ENCODE measurements around the gene EPHA1.

DNA sequence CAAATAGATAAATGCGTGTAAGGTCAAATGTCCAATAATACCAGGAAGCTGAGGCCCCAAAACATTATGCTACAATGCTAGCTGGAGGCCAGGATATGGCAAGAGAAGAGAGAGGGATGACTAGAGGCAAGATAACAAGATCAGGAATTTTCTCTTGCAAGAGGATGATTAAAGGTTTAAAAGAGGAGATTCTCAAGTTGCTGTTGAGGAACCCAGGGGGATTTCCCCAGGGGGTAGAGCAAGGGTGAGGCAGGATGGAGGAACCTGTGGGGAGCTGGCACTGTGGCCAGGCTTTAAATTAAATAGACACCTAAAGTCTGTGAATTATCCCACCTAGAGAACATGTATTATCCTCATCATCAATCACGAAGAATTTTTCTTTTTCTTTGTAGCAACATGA, 31.2 kb upstream of the EPHA1 start:
- TF ChIP-seq, protein P1, sequence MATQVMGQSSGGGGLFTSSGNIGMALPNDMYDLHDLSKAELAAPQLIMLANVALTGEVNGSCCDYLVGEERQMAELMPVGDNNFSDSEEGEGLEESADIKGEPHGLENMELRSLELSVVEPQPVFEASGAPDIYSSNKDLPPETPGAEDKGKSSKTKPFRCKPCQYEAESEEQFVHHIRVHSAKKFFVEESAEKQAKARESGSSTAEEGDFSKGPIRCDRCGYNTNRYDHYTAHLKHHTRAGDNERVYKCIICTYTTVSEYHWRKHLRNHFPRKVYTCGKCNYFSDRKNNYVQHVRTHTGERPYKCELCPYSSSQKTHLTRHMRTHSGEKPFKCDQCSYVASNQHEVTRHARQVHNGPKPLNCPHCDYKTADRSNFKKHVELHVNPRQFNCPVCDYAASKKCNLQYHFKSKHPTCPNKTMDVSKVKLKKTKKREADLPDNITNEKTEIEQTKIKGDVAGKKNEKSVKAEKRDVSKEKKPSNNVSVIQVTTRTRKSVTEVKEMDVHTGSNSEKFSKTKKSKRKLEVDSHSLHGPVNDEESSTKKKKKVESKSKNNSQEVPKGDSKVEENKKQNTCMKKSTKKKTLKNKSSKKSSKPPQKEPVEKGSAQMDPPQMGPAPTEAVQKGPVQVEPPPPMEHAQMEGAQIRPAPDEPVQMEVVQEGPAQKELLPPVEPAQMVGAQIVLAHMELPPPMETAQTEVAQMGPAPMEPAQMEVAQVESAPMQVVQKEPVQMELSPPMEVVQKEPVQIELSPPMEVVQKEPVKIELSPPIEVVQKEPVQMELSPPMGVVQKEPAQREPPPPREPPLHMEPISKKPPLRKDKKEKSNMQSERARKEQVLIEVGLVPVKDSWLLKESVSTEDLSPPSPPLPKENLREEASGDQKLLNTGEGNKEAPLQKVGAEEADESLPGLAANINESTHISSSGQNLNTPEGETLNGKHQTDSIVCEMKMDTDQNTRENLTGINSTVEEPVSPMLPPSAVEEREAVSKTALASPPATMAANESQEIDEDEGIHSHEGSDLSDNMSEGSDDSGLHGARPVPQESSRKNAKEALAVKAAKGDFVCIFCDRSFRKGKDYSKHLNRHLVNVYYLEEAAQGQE (IDR thresholded peaks at IDR 0.05; ENCODE audit: insufficient read depth in 1 of 2, low read depth in 2 of 2, low read length in 1 of 2) = no peak
- TF ChIP-seq, protein P2, sequence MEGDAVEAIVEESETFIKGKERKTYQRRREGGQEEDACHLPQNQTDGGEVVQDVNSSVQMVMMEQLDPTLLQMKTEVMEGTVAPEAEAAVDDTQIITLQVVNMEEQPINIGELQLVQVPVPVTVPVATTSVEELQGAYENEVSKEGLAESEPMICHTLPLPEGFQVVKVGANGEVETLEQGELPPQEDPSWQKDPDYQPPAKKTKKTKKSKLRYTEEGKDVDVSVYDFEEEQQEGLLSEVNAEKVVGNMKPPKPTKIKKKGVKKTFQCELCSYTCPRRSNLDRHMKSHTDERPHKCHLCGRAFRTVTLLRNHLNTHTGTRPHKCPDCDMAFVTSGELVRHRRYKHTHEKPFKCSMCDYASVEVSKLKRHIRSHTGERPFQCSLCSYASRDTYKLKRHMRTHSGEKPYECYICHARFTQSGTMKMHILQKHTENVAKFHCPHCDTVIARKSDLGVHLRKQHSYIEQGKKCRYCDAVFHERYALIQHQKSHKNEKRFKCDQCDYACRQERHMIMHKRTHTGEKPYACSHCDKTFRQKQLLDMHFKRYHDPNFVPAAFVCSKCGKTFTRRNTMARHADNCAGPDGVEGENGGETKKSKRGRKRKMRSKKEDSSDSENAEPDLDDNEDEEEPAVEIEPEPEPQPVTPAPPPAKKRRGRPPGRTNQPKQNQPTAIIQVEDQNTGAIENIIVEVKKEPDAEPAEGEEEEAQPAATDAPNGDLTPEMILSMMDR (IDR thresholded peaks at IDR 0.05) = no peak
- TF ChIP-seq POLR2AphosphoS5 (IDR thresholded peaks at IDR 0.05; ENCODE audit: low read depth, low read length) (no peak), TCF7L2 (IDR thresholded peaks at IDR 0.05; ENCODE audit: low read depth, low read length) (no peak), SIN3A (IDR thresholded peaks at IDR 0.05; ENCODE audit: borderline replicate concordance, insufficient read depth, low read depth, low read length) (no peak)

All from Panc1 (cell line).